IPS-NIHi11 (cell line): ENCODE data around the gene GLCE.
A peak's percentile ranks its signal among the peaks of the same experiment; 100 is the strongest.

ENCODE experiments used
- DNase-seq: peaks from one replicate; pipeline ENCODE4 v3.0.0; 2012; ENCODE audit warnings: mixed read lengths, low spot score

GLCE gene

GRCh38 chr15:69160141-69160993, at the start of gene GLCE:
Gene GLCE, plus strand, starts transcription at chr15:69160635. Its CDS starts 95,172 bp downstream, at chr15:69255807.
- DNase-seq, result peak; percentile 100

DNA sequence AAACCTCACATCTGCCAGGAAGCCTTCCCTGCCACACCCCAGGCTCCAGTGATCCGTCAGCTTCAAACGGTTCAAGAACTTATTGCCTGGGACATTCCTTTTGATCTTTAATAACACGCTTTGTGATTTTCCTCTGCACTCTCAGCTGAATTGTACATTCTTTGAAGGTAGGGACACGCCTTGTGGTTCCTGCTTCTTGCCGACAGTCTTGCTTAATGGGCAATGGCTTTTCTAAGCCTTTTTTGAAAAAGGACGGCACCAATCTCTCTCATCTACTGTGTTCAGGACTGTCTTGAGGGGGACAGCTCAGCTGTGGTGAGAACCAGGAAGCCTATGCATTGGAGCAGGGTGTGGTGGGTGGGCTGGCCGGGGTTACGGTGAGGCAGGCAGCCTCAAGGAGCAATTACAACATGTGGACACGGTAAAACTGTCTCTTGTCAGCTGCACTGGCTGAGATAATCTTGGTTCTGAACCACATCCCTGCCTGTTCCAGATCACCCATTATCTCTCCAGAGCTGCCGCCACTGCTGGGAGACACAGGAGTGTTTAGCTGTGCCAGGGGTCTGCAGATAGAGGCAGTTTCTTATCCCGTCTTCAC, 46.0 kb upstream of the GLCE start:
- no peak for DNase-seq

DNA sequence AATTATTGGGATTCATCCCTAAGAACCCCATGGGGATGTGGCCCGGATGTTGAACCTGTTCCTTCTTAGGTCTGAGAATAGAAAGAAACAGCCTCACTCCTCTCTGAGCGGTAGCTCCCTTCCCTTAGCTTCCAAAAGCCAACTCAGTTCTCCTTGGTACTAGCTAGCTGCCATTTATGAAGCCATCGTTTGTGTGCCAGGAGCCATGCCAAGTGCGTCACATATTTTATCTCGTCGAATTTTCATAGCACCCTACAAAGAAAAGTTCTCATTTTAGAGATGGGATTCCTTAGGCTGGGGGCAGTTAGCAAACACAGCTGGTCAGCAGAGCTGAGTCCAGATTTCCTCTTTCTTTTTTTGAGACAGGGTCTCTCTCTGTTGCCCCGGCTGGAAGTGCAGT, 45.4 kb upstream of the GLCE start:
- DNase-seq, result no peak

DNA sequence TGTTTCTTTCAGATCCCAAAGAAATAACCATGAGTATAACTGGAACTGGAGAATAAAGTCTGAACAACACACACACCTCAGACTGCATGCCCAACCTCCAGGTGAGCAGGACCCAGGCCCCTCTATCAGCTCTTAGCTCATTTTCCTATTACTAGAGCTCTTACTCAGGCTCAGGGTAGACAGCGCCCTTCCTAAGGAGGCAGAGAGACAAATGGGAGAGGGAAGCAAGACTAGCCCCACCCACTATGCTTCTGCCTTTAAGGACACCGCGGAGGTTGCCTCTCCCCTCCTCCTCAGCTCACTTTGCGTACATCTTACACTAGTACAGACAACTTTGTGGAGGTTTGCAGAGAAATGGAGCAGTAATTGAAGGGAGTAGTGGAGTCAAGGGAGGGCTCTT, 44.0 kb upstream of the GLCE start:
- no peak for DNase-seq

GRCh38 chr15:69117431-69117871, 43.0 kb upstream of the GLCE start:
- DNase-seq, result peak; percentile 55

DNA sequence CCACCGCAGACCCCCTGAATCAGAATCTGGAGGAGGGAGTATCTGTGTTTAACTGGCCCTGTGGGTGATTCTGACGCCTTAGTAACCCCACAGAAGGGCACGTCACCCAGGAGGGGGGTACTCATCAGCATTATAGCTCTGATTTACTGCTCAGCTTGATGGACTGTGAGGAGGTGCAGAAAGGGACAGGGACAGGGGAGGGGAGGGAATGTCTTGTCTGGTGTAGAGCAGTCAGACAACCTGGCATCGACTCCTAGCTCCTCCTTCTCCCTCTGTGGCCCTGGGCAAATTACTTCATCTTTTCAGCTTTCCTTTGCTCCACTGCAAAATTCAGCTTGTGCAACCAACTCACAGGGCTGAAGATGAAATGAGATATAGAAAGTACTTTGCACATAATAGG, 42.3 kb upstream of the GLCE start:
- no peak for DNase-seq

- no peak for DNase-seq
These were observed 41.4 kb upstream of the GLCE start for GRCh38 chr15:69119001-69119400.

DNA sequence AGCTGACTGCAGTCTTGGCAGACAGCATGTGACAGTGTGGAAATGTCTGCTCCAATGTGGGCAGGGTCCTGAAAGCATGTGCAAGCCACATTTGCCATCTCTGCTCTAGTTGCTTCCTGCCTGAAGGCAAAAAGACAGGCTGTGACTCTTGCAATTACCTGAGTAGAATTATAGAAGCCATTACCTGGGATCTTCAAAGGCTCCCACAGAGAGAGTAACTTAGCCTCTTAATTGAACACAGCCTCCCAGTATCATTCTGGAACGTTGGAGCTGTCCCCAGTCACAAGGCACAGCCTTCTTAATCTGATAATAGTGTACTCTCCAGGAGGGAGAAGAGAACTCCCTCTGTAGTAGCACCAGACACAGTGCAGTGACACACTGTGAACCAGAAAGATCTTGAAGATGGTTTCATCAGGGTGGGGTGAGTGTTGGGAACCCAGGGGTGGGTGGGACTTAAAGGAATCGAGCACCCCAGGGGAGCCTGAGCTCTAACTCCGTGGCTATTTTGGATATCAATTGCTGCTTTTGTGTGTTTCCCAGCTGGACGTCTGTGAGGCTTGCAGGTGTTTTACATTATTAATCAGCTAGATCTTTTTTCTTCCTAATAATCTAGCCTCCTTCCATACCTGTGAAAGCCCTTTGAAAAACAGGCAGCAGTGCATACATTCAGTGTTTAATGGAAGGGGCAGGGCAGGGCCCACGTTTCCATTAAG, 40.6 kb upstream of the GLCE start:
- DNase-seq, result no peak

GRCh38 chr15:69120732-69121131, 39.7 kb upstream of the GLCE start:
- DNase-seq, result no peak

GRCh38 chr15:69121198-69121828, 39.1 kb upstream of the GLCE start:
- DNase-seq, result no peak

DNA sequence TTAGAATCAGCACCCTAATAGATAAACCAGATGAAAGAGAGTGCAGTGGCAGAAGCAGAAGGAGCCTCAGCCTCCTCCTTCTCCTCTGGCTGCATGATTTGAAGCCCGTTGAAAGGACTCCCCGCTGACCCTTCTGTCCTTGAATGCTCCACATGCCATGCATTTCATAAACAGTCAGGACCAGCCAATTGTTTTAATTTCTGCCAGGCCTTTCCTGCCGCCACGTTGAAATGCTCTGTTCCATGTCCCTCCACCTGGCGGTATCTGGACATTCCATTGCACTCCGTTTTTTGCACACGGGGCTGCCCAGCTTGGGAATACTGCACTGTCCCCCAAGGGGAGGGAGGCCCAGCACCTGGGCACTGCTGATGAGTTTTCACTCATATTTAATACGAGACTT, 35.2 kb upstream of the GLCE start:
- no peak for DNase-seq

- DNase-seq, result no peak
These were observed 34.4 kb upstream of the GLCE start for GRCh38 chr15:69126054-69126469.

- DNase-seq, result no peak
These were observed 33.1 kb upstream of the GLCE start for GRCh38 chr15:69127306-69127705.

- DNase-seq, result no peak
These were observed 31.6 kb upstream of the GLCE start for GRCh38 chr15:69128667-69129311.

DNA sequence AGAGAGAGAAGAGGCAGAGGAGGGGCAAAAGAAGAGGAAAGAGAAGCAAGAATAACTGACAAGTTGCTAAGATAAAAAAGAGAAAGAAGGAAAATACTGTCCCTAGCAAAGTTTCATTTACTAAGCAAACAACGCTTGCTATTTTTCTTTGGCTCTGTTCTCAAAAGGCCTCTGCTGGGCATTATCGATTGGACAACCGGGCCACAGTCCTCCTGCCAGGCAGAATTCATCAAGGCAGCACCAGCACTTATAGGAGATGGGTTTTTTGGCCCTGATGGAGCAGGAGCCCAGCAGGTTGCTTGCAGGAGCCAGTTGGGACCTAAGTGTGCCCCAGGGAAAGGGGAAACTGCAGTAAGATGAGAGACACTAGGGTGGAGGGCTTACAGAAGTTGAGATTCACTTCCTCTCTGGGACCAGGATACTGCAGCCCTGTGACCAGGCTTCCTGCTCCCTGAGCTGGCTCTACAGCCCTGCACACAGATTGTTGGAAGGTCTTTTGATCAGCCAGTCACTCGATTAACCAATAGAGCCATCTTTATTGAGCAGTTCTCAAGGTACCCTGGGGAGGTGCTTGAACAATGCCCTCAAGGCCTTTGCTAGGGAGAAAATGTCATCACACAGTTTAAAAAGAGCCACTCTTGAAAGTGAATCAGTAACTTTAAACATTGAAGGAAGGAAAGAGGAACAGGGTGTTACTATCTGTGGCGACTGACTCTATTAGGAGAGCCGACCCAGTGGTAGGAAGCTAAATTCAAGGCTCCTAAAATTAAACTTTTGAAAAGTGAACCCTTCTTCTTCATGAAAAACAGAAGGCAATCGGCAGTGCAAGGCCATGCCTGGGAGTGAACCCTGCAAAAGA, 28.8 kb upstream of the GLCE start:
- DNase-seq, result no peak

DNA sequence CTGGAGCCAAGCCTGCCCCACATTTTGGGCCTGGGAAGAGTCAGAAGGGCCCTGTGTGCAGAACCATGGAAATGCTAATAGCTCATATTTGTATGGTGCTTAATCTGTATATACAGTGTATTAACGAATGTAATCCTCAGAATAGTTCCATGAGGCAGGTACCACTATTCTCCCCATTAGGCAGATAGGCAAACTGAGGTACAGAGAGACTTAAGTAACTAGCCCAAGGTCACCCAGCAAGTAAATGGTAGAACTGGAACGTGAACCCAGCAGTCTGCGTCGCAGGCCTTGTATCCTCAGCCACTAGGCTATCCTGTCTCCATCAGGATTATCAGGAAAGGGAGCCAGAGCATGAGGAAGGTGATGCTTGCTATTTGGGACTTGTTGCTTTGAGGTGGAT, 28.0 kb upstream of the GLCE start:
- DNase-seq, result no peak

- DNase-seq, result no peak
These were observed 27.2 kb upstream of the GLCE start for GRCh38 chr15:69132977-69133861.

- DNase-seq, result no peak
These were observed 26.4 kb upstream of the GLCE start for GRCh38 chr15:69133862-69134519.

DNA sequence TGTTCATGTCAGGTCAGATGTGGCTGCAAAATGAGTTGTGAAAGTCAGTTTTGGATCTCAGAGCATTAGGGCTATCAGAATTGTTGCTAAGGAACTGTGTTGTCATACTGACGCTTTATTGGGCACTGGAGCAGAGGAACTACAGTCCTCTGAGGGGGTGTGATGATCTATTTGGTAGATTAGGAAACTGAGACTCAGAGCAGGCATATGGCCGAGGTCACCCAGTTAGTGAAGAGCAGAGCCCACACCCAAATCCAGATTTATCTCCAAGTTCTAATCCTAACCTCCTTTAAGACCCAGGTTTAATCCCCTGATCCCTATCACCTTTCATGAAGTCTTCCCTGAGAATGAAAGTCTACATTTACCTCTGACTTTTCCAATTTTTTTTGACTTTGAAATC, 25.6 kb upstream of the GLCE start:
- DNase-seq, result no peak
